GM10248 (cell line): ENCODE results near the gene INIP.

ENCODE experiments used
- CTCF ChIA-PET: fragments of 300-600 bp; sonication (Branson Sonifier 250); formaldehyde crosslinking; extraction: SDS; loops from one replicate; lab custom pipeline; 2021; ENCODE audit warnings: antibody characterized with exemption; lab: Yijun Ruan, JAX
- POLR2A ChIA-PET: fragments of 350-650 bp; sonication (Branson Sonifier 250); formaldehyde crosslinking; extraction: SDS; loops from one replicate; lab custom pipeline; 2020; ENCODE audit warnings: antibody characterized with exemption; lab: Yijun Ruan, JAX
- DNase-seq: peaks from one replicate; pipeline ENCODE4 v3.0.0; 2012; ENCODE audit errors: extremely low spot score
- CTCF ChIP-seq: IDR thresholded peaks from 2 replicates; pipeline ENCODE4 v1.5.1; 2012; ENCODE audit warnings: mild to moderate bottlenecking, low read depth; ENCODE audit errors: extremely low read depth, missing control alignments, control extremely low read depth

The INIP gene

GRCh38 chr9:112761912-112762655, 44.2 kb upstream of the INIP start:
- TF ChIP-seq CTCF, result no peak
- CTCF ChIA-PET, result interaction anchor here (0.8 to 1.4 kb wide), 2 partner anchors 10 to 31 kb away, joined by 3 to 4 read pairs; no protein-coding TSS in a partner anchor
- DNase-seq, result no peak
- POLR2A ChIA-PET, result no interaction called here

DNA sequence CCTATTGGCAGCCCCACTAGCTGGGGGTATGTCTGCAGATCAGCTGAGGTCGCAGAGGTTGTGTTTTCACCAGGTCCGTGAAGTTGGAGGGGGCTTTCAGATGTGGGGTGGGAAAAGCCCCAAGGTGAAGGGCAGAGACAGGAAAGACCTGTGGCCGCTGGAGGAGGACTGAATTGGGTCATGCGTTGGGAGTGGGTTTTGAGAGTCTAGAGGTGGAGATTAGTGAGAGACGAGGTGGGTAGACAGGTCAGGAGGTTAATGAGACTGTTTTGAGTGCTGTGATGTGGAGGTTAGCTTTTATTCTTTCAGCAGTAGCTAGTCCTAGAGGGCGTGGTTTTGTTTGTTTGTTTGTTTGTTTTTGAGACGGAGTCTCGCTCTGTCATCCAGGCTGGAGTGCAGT, 42.9 kb upstream of the INIP start:
- POLR2A ChIA-PET, result no interaction called here
- no peak for TF ChIP-seq CTCF
- DNase-seq, result no peak
- CTCF ChIA-PET, result no interaction called here

- no peak for TF ChIP-seq CTCF
- ChIA-PET CTCF (interaction anchor here (0.6 kb wide), 1 partner anchor 536 kb away, joined by 3 read pairs; no protein-coding TSS in a partner anchor), POLR2A (no interaction called here)
These were observed 40.0 kb upstream of the INIP start for GRCh38 chr9:112757940-112758339.

DNA sequence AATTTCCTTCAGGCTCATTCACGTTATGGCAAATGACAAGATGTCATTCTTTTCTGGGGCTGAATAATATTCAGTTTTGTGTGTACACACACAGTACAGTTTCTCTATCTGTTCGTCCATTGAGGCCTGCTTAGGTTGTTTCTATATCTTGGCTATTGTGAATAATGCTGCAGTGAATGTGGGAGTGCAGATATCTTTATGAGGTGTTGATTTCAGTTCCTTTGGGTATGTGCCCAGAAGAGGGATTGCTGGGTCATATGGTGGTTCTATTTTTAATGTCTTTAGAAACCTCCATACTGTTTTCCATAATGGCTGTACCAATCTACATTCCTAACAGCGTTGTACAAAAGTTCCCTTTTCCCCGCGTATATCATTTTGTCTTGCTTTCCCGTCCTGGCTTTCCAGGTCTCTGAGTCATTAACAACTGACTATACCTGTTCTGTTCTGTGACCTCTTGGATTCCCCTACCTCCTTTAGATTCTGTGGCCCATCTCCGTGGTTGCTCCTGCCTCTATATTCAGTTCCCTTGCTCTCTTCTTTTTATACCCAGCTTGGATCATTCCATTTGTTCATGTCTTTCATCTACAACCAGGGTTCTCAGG, 39.5 kb upstream of the INIP start:
- CTCF ChIA-PET, result interaction anchor here (0.6 kb wide), 1 partner anchor 535 kb away, joined by 3 read pairs; no protein-coding TSS in a partner anchor
- no peak for TF ChIP-seq CTCF
- DNase-seq, result no peak
- POLR2A ChIA-PET, result no interaction called here

More at GRCh38 chr9:112757940-112758339, 40.0 kb upstream of the INIP start:
- DNase-seq, result no peak

- ChIA-PET CTCF (interaction anchor here (0.8 kb wide), 1 partner anchor 9 kb away, joined by 3 read pairs; no protein-coding TSS in a partner anchor), POLR2A (no interaction called here)
- DNase-seq, result no peak
- TF ChIP-seq CTCF, result no peak
These were observed 37.8 kb upstream of the INIP start for GRCh38 chr9:112755675-112756074.

DNA sequence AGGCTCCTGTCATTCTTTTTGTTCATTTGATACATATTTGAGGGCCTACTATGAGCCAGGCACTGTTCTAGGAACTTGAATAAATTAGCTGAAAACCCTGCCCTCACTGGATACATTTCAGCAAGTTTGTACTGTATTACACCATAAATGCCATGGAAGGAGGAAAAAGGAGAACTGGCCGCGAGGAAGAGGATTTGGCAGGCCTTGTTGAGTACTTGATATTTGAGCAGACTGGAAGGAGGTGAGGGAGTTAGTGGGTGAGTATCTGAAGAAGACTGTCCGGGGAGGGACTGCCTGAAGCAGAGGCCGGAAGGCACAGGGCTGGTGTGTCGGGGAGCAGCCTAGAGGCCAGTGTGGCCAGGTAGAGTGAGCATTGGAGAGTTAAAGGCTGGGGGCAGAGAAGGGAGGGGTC, 37.1 kb upstream of the INIP start:
- POLR2A ChIA-PET, result no interaction called here
- TF ChIP-seq CTCF, result no peak
- CTCF ChIA-PET, result interaction anchor here (0.8 kb wide), 1 partner anchor 10 kb away, joined by 3 read pairs; no protein-coding TSS in a partner anchor
- no peak for DNase-seq
